ENCODE results near the gene USP48.
A peak's percentile ranks its signal among the peaks of the same experiment; 100 is the strongest.

Gene USP48

DNA sequence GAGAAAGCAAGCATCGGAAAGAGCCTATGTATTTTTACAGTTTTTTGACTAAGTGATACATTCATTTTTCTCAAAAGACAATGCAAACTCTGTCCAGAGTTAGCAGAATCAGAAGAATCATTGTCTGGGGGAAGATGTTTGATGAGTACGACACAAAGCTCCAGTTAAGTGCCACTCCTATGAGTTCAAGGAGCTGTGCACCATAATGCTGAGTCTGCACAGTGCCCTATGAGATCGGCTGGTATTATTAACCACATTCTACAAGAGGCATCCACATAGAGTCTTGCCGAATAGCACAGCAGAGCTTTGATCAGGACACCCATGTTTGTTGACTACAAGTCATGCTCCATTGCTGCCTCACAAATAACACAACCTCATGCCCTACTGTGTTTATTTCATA is 58.9 kb downstream of the USP48 start:
- H3K4me3 ChIP-seq (replicated peaks; ENCODE audit: low read depth, low read length), result no peak overlapping the region
- no peak for DNase-seq (ENCODE audit: low read depth)
- TF ChIP-seq, protein P1, sequence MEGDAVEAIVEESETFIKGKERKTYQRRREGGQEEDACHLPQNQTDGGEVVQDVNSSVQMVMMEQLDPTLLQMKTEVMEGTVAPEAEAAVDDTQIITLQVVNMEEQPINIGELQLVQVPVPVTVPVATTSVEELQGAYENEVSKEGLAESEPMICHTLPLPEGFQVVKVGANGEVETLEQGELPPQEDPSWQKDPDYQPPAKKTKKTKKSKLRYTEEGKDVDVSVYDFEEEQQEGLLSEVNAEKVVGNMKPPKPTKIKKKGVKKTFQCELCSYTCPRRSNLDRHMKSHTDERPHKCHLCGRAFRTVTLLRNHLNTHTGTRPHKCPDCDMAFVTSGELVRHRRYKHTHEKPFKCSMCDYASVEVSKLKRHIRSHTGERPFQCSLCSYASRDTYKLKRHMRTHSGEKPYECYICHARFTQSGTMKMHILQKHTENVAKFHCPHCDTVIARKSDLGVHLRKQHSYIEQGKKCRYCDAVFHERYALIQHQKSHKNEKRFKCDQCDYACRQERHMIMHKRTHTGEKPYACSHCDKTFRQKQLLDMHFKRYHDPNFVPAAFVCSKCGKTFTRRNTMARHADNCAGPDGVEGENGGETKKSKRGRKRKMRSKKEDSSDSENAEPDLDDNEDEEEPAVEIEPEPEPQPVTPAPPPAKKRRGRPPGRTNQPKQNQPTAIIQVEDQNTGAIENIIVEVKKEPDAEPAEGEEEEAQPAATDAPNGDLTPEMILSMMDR (IDR thresholded peaks at IDR 0.05; ENCODE audit: low read length, missing control alignments), result no peak

DNA sequence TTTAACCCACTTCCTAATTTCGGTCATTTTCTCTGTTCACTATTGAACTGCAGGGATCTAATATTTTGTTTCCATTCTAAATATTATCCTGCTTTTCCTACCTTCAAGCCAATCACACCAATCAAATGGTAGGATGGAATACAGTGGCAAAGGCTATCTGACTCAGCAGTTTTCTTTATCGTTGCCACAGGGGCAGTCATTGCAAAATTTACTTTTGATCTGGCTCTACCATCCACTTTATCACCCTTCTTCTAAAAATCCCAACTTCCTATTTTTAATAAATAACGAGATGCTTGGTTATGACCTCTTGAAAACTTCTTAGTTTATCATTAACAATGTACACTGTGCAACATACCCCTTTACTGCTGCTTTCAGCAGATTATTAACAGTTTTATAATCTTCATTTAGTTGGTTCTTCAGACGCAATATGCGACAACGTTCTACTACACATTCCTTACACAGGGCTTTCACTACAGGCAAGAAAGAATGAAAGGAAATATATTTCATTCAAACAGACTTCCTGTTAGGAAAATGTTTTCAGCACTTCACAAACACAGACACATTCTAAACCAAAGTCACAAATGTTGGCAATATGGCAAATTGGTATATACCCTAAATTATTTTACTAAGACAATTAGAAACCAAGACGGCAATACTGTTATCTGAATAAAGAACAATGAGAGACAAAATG is 61.5 kb downstream of the USP48 start:
- TF ChIP-seq, protein P1 (IDR thresholded peaks at IDR 0.05; ENCODE audit: low read length, missing control alignments), result no peak
- peak; percentile 8 for DNase-seq (ENCODE audit: low read depth)
- H3K4me3 ChIP-seq (replicated peaks; ENCODE audit: low read depth, low read length), result no peak overlapping the region

DNA sequence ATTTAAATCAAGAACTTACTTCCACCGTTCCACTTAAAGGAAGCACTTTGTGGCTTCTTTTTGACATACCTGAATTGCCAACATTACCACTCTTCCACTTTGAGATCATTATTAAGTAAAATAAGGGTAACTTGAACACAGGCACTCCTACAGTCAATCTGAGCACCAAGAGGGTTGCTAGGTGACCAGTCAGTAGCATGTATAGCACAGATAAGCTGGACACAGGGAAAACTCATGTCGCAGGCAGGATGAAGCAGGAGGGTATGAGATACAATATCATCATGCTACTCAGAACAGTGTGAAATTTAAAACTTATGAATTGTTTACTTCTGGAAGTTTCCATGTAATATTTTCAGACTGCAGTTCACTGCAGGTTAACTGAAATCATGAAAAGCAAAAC is 66.8 kb downstream of the USP48 start:
- TF ChIP-seq, protein P1 (IDR thresholded peaks at IDR 0.05; ENCODE audit: low read length, missing control alignments), result no peak

DNA sequence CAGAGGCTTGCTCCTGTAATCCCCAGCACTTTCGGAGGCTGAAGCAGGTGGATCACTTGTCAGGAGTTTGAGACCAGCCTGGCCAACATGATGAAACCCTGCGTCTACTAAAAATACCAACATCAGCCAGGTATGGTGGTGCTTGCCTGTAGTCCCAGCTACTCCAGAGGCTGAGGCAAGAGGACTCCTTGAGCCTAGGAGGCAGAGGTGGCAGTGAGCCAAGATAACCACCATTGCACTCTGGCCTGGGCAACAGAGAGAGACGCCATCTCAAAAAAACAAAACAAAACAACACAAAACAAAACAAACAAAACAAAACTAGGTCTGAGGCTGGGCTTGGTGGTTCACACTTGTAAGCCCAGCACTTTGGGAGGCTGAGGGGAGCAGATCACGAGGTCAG is 75.1 kb downstream of the USP48 start:
- H3K4me3 ChIP-seq (replicated peaks; ENCODE audit: low read depth, low read length), result no peak overlapping the region
- TF ChIP-seq, protein P1 (IDR thresholded peaks at IDR 0.05; ENCODE audit: low read length, missing control alignments), result no peak
- DNase-seq (ENCODE audit: low read depth), result no peak

More for the DNA sequence above, 66.8 kb downstream of the USP48 start:
- no peak for DNase-seq (ENCODE audit: low read depth)
- H3K4me3 ChIP-seq (replicated peaks; ENCODE audit: low read depth, low read length), result no peak overlapping the region

DNA sequence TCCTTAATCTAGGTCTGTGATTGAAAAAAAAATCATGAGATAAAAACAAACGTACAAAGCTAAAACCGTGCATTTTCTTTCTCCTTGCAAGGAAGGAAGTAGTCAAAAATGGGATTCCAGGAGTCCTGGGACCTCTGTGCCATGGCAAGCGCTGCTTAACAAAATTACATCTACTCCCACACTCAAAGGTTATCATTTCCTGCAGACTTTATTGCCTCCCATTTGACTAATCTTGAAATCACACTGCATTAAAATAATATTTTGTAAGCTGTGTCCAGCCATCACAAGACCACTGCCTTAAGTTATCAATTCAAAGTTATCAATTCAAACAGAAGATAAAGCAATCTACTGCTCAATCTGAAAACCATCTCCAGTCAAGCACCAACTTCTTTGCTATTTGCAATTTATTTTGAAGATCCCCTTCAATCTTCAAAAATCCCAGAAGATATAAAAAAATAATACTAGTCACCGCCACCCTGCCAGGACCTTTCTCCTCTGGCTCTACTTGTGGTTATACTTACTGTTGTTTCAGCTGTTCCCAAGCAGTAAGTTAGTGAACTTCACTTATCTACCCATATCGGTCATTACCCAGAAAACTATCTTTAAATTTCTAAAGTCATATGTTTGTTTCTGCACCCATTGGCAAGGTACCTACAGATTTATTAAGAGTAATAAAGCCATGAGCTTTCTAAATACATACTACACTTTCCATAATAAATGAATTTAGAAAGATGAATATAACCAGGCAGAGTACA is 75.7 kb downstream of the USP48 start:
- DNase-seq (ENCODE audit: low read depth), result no peak
- no peak overlapping the region for H3K4me3 ChIP-seq (replicated peaks; ENCODE audit: low read depth, low read length)
- TF ChIP-seq, protein P1 (IDR thresholded peaks at IDR 0.05; ENCODE audit: low read length, missing control alignments), result no peak

DNA sequence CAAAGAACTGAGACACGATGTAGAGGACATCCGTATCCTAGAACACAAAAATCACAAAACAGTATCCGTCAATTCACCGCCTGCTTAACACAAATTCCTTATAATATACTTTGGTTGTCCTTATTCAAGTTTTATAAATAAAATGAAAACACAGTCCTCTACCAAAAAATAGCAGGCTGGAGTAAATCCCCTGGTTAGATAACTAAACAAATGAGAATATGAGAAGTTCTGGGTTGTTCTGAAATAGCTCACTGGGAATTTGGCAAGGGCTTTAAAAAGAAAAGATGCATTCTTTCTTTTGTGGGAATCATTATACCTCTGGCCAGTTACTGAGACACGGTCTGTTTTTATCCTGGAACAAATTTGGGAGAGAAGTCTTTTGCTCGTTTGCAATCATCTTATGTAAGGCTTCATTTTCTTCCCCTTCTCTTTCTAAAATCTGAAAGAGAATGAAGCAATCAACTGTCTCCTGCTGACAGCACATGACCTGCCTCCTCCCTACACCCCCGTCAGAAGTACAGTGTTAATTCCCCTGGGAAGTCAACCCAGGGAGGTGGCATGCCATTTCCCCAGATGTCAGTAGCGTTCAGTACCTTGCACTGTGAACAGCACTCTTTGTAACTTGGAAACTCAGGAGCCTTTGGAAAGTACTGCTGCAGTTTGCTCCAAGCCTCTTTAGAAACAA is 76.7 kb downstream of the USP48 start:
- H3K4me3 ChIP-seq (replicated peaks; ENCODE audit: low read depth, low read length), result no peak overlapping the region
- TF ChIP-seq, protein P1 (IDR thresholded peaks at IDR 0.05; ENCODE audit: low read length, missing control alignments), result no peak
- peak; percentile 32 for DNase-seq (ENCODE audit: low read depth)

Data from fibroblast of pulmonary artery (primary cell).